ENCODE measurements around the gene TMEM254. TPM values are rescaled to one million over a fixed set of nuclear protein-coding genes. Genes with fewer than 3 reads are reported as not detected.

TMEM254 gene
- total and polyA plus RNA-seq, 9 of the 15 experiments (the other 6 are each of a cell fraction or from before 2014, with no cell fraction given): 0.59 to 4.7 (median 1.9) TPM

DNA sequence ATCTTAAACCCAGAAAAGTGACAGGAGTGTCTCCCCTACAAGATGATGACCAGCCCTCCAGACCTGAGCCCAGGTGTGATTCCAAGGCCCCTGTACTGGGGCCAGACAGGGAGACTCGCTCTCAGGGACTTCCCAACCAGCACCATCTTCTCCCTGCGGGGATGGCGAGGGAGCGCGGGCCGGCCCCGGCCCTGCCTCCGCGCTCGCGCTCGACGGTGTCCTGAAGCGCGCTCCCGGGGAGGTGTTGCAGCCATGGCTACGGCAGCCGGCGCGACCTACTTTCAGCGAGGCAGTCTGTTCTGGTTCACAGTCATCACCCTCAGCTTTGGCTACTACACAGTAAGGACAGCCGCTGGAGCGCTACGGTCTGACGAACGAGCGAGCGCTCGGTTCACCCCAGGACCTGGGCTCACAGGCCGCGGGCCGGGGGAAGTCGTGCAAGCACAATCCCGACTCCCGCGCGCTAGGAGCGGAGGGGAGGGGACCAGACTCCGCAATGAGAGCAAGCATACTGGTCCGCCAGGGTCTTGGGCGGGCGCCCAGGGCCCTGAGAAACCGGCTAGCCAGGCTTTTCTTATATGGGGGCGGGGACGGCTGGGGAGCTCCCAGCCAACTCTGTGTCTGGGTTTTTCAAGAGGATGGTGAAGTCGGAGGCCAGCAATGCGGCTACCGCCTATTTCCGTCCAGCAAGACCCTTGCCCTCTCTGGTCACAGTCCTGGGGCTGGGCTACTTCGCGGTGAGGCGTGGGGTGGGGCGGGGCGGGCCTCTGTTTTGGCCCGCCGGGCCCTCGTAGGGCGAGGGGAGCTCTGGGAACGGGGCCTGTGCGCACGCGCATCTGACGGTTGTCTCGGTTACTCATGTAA, at the start of gene TMEM254 (continued):
- TF ChIP-seq ILK (tag; IDR thresholded peaks at IDR 0.05; ENCODE audit: borderline replicate concordance, low read depth) (no peak), MBD1 (CRISPR knock-in tag; IDR thresholded peaks at IDR 0.05) (peak; percentile 73; the same call in 1 of the 2 replicates), CCNT2 (IDR thresholded peaks at IDR 0.05; ENCODE audit: borderline replicate concordance, extremely low read depth, insufficient read length, low read depth, low read length) (peak; percentile 33), GATAD2A (IDR thresholded peaks at IDR 0.05) (no peak), E2F6 (IDR thresholded peaks at IDR 0.05; ENCODE audit: borderline replicate concordance in 1 of 2, extremely low read depth in 1 of 2, insufficient read depth in 1 of 2, insufficient read length in 1 of 2, low read depth in 1 of 2, low read length in 1 of 2, poor library complexity in 1 of 2, severe bottlenecking in 1 of 2) (peak in 1 of 2 experiments; percentile 22), YY1 (IDR thresholded peaks at IDR 0.05; ENCODE audit: borderline replicate concordance in 1 of 3, control insufficient read depth in 1 of 3, extremely low read depth in 1 of 3, insufficient read depth in 3 of 3, insufficient read length in 1 of 3, insufficient replicate concordance in 2 of 3, low read depth in 1 of 3, low read length in 2 of 3) (peak in 2 of 3 experiments; percentile 15 to 18), TAF15 (IDR thresholded peaks at IDR 0.05; ENCODE audit: low read depth, low read length) (0 out of 2 replicates have a peak, but pooled peaks have one; percentile 56), ZFX (CRISPR knock-in tag; IDR thresholded peaks at IDR 0.05) (peak; percentile 43; the same call in 1 of the 2 replicates), NRF1 (conservative IDR thresholded peaks at IDR 0.05 in 1 of 2, IDR thresholded peaks at IDR 0.05 in 1 of 2) (peak; percentile 89 to 91), ZNF212 (CRISPR knock-in tag; IDR thresholded peaks at IDR 0.05) (no peak), HNRNPLL (IDR thresholded peaks at IDR 0.05; ENCODE audit: low read depth, low read length, poor library complexity, severe bottlenecking) (peak; percentile 98), RBFOX2 (IDR thresholded peaks at IDR 0.05; ENCODE audit: low read depth, low read length) (peak; percentile 55), SNIP1 (IDR thresholded peaks at IDR 0.05; ENCODE audit: low read depth) (no peak), ZC3H11A (IDR thresholded peaks at IDR 0.05; ENCODE audit: low read depth, low read length) (no peak), FOXA3 (CRISPR knock-in tag; conservative IDR thresholded peaks at IDR 0.05 in 1 of 2, IDR thresholded peaks at IDR 0.05 in 1 of 2) (no peak), ELF1 (tag; IDR thresholded peaks at IDR 0.05) (peak; percentile 65; the same call in 1 of the 2 replicates)
- TF ChIP-seq, protein P1, sequence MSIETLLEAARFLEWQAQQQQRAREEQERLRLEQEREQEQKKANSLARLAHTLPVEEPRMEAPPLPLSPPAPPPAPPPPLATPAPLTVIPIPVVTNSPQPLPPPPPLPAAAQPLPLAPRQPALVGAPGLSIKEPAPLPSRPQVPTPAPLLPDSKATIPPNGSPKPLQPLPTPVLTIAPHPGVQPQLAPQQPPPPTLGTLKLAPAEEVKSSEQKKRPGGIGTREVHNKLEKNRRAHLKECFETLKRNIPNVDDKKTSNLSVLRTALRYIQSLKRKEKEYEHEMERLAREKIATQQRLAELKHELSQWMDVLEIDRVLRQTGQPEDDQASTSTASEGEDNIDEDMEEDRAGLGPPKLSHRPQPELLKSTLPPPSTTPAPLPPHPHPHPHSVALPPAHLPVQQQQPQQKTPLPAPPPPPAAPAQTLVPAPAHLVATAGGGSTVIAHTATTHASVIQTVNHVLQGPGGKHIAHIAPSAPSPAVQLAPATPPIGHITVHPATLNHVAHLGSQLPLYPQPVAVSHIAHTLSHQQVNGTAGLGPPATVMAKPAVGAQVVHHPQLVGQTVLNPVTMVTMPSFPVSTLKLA (conservative IDR thresholded peaks at IDR 0.05): 0 out of 4 replicates have a peak, but pooled peaks of 1 of the 2 experiments have one; percentile 19
- TF ChIP-seq, protein P2, sequence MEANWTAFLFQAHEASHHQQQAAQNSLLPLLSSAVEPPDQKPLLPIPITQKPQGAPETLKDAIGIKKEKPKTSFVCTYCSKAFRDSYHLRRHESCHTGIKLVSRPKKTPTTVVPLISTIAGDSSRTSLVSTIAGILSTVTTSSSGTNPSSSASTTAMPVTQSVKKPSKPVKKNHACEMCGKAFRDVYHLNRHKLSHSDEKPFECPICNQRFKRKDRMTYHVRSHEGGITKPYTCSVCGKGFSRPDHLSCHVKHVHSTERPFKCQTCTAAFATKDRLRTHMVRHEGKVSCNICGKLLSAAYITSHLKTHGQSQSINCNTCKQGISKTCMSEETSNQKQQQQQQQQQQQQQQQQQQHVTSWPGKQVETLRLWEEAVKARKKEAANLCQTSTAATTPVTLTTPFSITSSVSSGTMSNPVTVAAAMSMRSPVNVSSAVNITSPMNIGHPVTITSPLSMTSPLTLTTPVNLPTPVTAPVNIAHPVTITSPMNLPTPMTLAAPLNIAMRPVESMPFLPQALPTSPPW (CRISPR knock-in tag; IDR thresholded peaks at IDR 0.05): peak; percentile 76
